Measurements from ENCODE around the gene MAGI1. TPM values are rescaled to one million over a fixed set of nuclear protein-coding genes. Genes with fewer than 3 reads are reported as not detected.

Gene MAGI1
- total and polyA plus RNA-seq, 4 donors = 9.9 to 88.1 (median 24.6) TPM

DNA sequence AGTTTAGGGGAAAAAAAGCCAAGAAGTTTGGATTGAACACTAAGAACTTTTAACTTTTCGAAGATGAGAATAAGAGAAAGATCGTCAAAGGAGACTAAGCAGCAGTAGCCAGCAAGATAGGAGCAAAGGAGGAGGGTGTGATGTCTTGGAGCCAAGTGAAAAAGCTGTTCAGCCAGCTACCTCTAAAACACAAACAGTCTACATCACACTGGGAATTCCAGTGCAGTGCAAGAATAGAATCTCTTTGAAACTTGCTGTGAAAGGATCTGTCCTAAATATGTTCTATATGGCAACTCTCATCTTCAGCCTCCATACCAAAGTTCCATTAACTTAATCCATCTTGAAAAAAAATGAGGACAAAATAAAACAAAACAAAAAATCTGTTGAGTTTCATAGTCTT lies 541.5 kb downstream of the MAGI1 start:
- WGBS, 2 donors = 79 to 90% methylated on average over 2 of the region's 2 CpGs

DNA sequence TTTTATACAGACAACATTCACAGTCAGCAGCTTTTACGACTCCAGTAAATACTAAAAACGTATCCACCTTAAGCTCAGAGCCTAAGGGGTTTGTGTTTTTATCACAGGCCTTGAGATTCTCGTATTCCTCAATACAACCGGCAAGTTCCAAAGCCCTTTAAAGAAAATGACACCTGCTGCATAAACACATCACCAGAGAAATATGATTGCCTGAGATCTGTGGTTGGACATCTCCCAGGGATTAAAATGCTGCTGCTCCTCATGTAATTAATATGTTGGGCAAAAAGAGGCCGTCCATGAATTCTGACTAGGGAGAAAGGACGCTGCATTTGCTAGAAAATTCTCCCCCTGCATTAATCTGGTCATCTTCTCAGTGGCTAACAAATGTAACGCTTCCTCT lies 544.8 kb downstream of the MAGI1 start:
- no peaks in the 10 kb centered on the region for H3K9me3 ChIP-seq (ENCODE audit: control insufficient read depth in 4 of 4, insufficient read depth in 3 of 4, low read length in 3 of 4)
- no peaks in the 10 kb centered on the region for H3K27me3 ChIP-seq (ENCODE audit: control insufficient read depth in 3 of 3, insufficient read depth in 3 of 3, low read length in 2 of 3)
- H3K4me1 ChIP-seq (ENCODE audit: control insufficient read depth in 5 of 5, insufficient read depth in 5 of 5, low read length in 5 of 5) = peaks cover 0 to 12% (median 0%) of the 10 kb centered on the region in 5 donors
- DNase-seq = no peak
- 87 to 91% methylated on average over 7 of the region's 7 CpGs for WGBS, 2 donors
- no peak overlapping the region for H3K4me3 ChIP-seq
- H3K36me3 ChIP-seq (ENCODE audit: control insufficient read depth in 4 of 4, insufficient read depth in 4 of 4, low read length in 4 of 4) = no peaks in the 10 kb centered on the region
- TF ChIP-seq, protein P1, sequence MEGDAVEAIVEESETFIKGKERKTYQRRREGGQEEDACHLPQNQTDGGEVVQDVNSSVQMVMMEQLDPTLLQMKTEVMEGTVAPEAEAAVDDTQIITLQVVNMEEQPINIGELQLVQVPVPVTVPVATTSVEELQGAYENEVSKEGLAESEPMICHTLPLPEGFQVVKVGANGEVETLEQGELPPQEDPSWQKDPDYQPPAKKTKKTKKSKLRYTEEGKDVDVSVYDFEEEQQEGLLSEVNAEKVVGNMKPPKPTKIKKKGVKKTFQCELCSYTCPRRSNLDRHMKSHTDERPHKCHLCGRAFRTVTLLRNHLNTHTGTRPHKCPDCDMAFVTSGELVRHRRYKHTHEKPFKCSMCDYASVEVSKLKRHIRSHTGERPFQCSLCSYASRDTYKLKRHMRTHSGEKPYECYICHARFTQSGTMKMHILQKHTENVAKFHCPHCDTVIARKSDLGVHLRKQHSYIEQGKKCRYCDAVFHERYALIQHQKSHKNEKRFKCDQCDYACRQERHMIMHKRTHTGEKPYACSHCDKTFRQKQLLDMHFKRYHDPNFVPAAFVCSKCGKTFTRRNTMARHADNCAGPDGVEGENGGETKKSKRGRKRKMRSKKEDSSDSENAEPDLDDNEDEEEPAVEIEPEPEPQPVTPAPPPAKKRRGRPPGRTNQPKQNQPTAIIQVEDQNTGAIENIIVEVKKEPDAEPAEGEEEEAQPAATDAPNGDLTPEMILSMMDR (IDR thresholded peaks at IDR 0.05; ENCODE audit: control extremely low read depth, extremely low read depth) = no peak
- no peak overlapping the region for H3K9ac ChIP-seq (ENCODE audit: insufficient read depth in 1 of 2, low read length in 2 of 2)
- no peak for ATAC-seq (ENCODE audit: insufficient read depth, low FRiP score)
- no peak overlapping the region for H3K27ac ChIP-seq (ENCODE audit: low read depth in 1 of 2, low read length in 1 of 2)

More for the DNA sequence above, 541.5 kb downstream of the MAGI1 start:
- ATAC-seq (ENCODE audit: insufficient read depth, low FRiP score) (no peak), DNase-seq (no peak)
- H3K9ac ChIP-seq (ENCODE audit: insufficient read depth in 1 of 2, low read length in 2 of 2) = no peak overlapping the region
- peaks cover 0 to 14% (median 0%) of the 10 kb centered on the region in 5 donors for H3K4me1 ChIP-seq (ENCODE audit: control insufficient read depth in 5 of 5, insufficient read depth in 5 of 5, low read length in 5 of 5)
- H3K36me3 ChIP-seq (ENCODE audit: control insufficient read depth in 4 of 4, insufficient read depth in 4 of 4, low read length in 4 of 4) = no peaks in the 10 kb centered on the region
- no peak overlapping the region for H3K4me3 ChIP-seq
- H3K27me3 ChIP-seq (ENCODE audit: control insufficient read depth in 3 of 3, insufficient read depth in 3 of 3, low read length in 2 of 3) = no peaks in the 10 kb centered on the region
- H3K27ac ChIP-seq (ENCODE audit: low read depth in 1 of 2, low read length in 1 of 2) = no peak overlapping the region
- no peaks in the 10 kb centered on the region for H3K9me3 ChIP-seq (ENCODE audit: control insufficient read depth in 4 of 4, insufficient read depth in 3 of 4, low read length in 3 of 4)
- TF ChIP-seq, protein P1 (IDR thresholded peaks at IDR 0.05; ENCODE audit: control extremely low read depth, extremely low read depth) = no peak

DNA sequence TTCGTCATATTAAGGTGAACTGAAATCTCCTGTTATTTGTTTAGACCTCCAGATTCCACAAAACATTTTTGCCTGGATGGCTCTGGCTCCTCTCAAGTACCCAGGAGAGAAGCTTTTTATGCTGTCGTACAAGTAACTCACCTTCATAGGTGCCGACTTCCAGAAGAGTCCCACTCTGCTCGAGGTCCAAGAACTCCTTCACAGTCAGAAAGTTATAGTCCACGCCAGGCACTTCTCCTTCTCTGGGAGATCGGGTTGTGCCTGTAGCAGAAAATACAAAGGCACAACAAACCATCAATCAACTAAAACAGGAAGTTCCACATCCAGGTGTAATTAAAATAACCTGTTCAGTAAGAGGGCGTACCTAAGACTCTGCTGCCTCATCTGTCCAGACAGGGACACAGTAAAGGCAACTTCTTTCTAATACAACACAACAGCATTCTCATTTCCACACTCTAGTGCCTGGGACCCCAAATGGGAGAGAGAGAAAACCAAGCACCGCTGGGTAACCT lies 545.3 kb downstream of the MAGI1 start:
- 79 to 83% methylated on average over 8 of the region's 8 CpGs for WGBS, 2 donors
- Histone ChIP-seq H3K9ac (ENCODE audit: insufficient read depth in 1 of 2, low read length in 2 of 2) (no peak overlapping the region), H3K27me3 (ENCODE audit: control insufficient read depth in 3 of 3, insufficient read depth in 3 of 3, low read length in 2 of 3) (no peaks in the 10 kb centered on the region), H3K36me3 (ENCODE audit: control insufficient read depth in 4 of 4, insufficient read depth in 4 of 4, low read length in 4 of 4) (no peaks in the 10 kb centered on the region), H3K4me3 (no peak overlapping the region), H3K9me3 (ENCODE audit: control insufficient read depth in 4 of 4, insufficient read depth in 3 of 4, low read length in 3 of 4) (no peaks in the 10 kb centered on the region), H3K4me1 (ENCODE audit: control insufficient read depth in 5 of 5, insufficient read depth in 5 of 5, low read length in 5 of 5) (peaks cover 0 to 12% (median 0%) of the 10 kb centered on the region in 5 donors), H3K27ac (ENCODE audit: low read depth in 1 of 2, low read length in 1 of 2) (no peak overlapping the region)
- DNase-seq = no peak
- ATAC-seq (ENCODE audit: insufficient read depth, low FRiP score) = no peak
- TF ChIP-seq, protein P1 (IDR thresholded peaks at IDR 0.05; ENCODE audit: control extremely low read depth, extremely low read depth) = no peak

DNA sequence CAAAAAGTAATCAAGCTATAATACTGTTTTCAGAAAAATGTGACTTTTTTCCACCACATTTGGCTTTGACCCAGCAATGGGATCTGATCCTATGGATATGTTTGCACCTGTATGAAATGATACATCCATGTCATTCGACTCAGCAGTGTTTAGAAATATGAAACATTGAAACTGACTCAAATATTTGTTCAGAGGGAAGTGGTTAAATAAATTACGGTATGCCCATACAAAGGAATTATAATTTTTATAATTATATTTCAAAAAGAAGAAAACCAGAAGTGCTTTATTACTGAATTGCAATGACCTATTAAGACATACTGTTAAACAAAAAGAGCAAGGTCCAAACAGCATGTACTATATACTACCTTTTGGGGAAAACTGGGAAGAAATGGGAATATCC lies 546.5 kb downstream of the MAGI1 start:
- H3K27ac ChIP-seq (ENCODE audit: low read depth in 1 of 2, low read length in 1 of 2) = no peak overlapping the region
- no peaks in the 10 kb centered on the region for H3K27me3 ChIP-seq (ENCODE audit: control insufficient read depth in 3 of 3, insufficient read depth in 3 of 3, low read length in 2 of 3)
- DNase-seq = no peak
- H3K36me3 ChIP-seq (ENCODE audit: control insufficient read depth in 4 of 4, insufficient read depth in 4 of 4, low read length in 4 of 4) = no peaks in the 10 kb centered on the region
- TF ChIP-seq, protein P1 (IDR thresholded peaks at IDR 0.05; ENCODE audit: control extremely low read depth, extremely low read depth) = no peak
- H3K4me3 ChIP-seq = no peak overlapping the region
- WGBS, 2 donors = 89 to 92% methylated on average over 2 of the region's 2 CpGs
- no peak overlapping the region for H3K9ac ChIP-seq (ENCODE audit: insufficient read depth in 1 of 2, low read length in 2 of 2)
- H3K4me1 ChIP-seq (ENCODE audit: control insufficient read depth in 5 of 5, insufficient read depth in 5 of 5, low read length in 5 of 5) = peaks cover 0 to 13% (median 0%) of the 10 kb centered on the region in 5 donors
- ATAC-seq (ENCODE audit: insufficient read depth, low FRiP score) = no peak
- H3K9me3 ChIP-seq (ENCODE audit: control insufficient read depth in 4 of 4, insufficient read depth in 3 of 4, low read length in 3 of 4) = no peaks in the 10 kb centered on the region

Measured in lung (tissue), 12 donors.